Endothelial cell of umbilical vein (primary cell): Measurements from ENCODE around the gene PIANP. TPM values are rescaled to one million over a fixed set of nuclear protein-coding genes. Genes with fewer than 3 reads are reported as not detected.

Source experiments
- BruUV-seq: library from RNA; stranded (reverse); fragments of 400-500 nt; replicated peaks from 2 replicates; lab custom pipeline; 2021; lab: Mats Ljungman, UMichigan
- CTCF ChIA-PET: fragments of 300-600, 350-600 bp; sonication (Branson Sonifier 250); formaldehyde crosslinking; loops from one replicate; lab custom pipeline; 2021; ENCODE audit warnings: antibody characterized with exemption, inconsistent platforms; lab: Charles Lee
- POLR2A ChIA-PET: fragments of 300-600, 350-600 bp; sonication (Branson Sonifier 250); formaldehyde crosslinking; loops from one replicate; lab custom pipeline; 2021; ENCODE audit warnings: antibody characterized with exemption, inconsistent platforms; lab: Charles Lee
- DNase-seq: peaks from one replicate; pipeline ENCODE4 v3.0.0-alpha.2; 2011; ENCODE audit warnings: low read depth, low spot score
- FAIRE-seq: peaks from 2 replicates; lab custom pipeline; 2011; peaks lifted over from hg19 to GRCh38; lab: Jason Lieb, UNC
- H2AFZ ChIP-seq: 2 replicates; pipeline ENCODE4 v1.6.0; 2012; ENCODE audit warnings: low read depth, low read length, control low read depth, inconsistent platforms
- H3K27ac ChIP-seq: 2 replicates; pipeline ENCODE4 v1.5.1; 2011; ENCODE audit warnings: low read depth, mild to moderate bottlenecking, control low read depth, low read length, moderate library complexity; ENCODE audit not compliant: insufficient read depth
- H3K27me3 ChIP-seq, 2 experiments: 2 replicates each; pipeline versions ENCODE4 v1.6.0 to v1.6.1; 2011; ENCODE audit warnings: low read length in 2 of 2, mixed read lengths in 1 of 2; ENCODE audit not compliant: control insufficient read depth in 2 of 2, insufficient read depth in 2 of 2
- H3K36me3 ChIP-seq, 2 experiments: 2 replicates in 1 of 2; 3 replicates in 1 of 2; pipeline ENCODE4 v1.5.1; 2011; ENCODE audit warnings: low read length in 2 of 2, mild to moderate bottlenecking in 1 of 2, moderate library complexity in 1 of 2; ENCODE audit not compliant: control insufficient read depth in 2 of 2, insufficient read depth in 2 of 2; ENCODE audit errors: extremely low read depth in 1 of 2
- H3K4me1 ChIP-seq: 3 replicates; pipeline ENCODE4 v1.5.1; 2011; ENCODE audit warnings: mild to moderate bottlenecking, low read length; ENCODE audit not compliant: control insufficient read depth, insufficient read depth; ENCODE audit errors: extremely low read depth
- H3K4me2 ChIP-seq: 2 replicates; pipeline ENCODE4 v1.6.1; 2011; ENCODE audit warnings: low read length, control low read depth, mixed read lengths; ENCODE audit not compliant: insufficient read depth
- H3K4me3 ChIP-seq, 3 experiments: fragments of 200-600 bp in 1 of 3; sonication (generic), shearing (Covaris generic) in 1 of 3; replicated peaks in 1 of 3; 2 replicates each; pipeline ENCODE4 v1.5.1; 2011 to 2016; ENCODE audit warnings: control low read depth in 3 of 3, low read length in 3 of 3, mild to moderate bottlenecking in 2 of 3, inconsistent platforms in 1 of 3, low read depth in 1 of 3, moderate library complexity in 1 of 3; ENCODE audit not compliant: insufficient read depth in 1 of 3
- H3K79me2 ChIP-seq: 2 replicates; pipeline ENCODE4 v1.6.0; 2012; ENCODE audit warnings: low read length, inconsistent platforms; ENCODE audit not compliant: control insufficient read depth, insufficient read depth
- H3K9ac ChIP-seq: replicated peaks from 2 replicates; pipeline ENCODE3; 2011; ENCODE audit warnings: low read length, control low read depth; ENCODE audit not compliant: insufficient read depth; ENCODE audit errors: extremely low read depth
- H3K9me1 ChIP-seq: replicated peaks from 3 replicates; pipeline ENCODE4 v1.6.0; 2011; ENCODE audit warnings: mild to moderate bottlenecking, low read length; ENCODE audit not compliant: control insufficient read depth, insufficient read depth; ENCODE audit errors: extremely low read depth
- H3K9me3 ChIP-seq: replicated peaks from 2 replicates; pipeline ENCODE4 v1.5.1; 2012; ENCODE audit warnings: low read length, inconsistent platforms; ENCODE audit not compliant: control insufficient read depth, insufficient read depth
- H4K20me1 ChIP-seq: replicated peaks from 2 replicates; pipeline ENCODE3; 2011; ENCODE audit warnings: mild to moderate bottlenecking, low read length; ENCODE audit not compliant: control insufficient read depth, insufficient read depth; ENCODE audit errors: extremely low read depth
- EZH2 ChIP-seq: IDR thresholded peaks from 2 replicates; pipeline ENCODE4 v1.6.1; 2012; ENCODE audit warnings: borderline replicate concordance, low read depth, mild to moderate bottlenecking, moderate library complexity, low read length, inconsistent platforms; ENCODE audit not compliant: severe bottlenecking
- FOS ChIP-seq: IDR thresholded peaks from 2 replicates; pipeline ENCODE4 v1.6.1; 2011; ENCODE audit warnings: mild to moderate bottlenecking, low read length, moderate library complexity, borderline replicate concordance; ENCODE audit not compliant: insufficient read depth
- GATA2 ChIP-seq: IDR thresholded peaks from 2 replicates; pipeline ENCODE4 v1.7.0; 2011; ENCODE audit warnings: low read depth, mild to moderate bottlenecking, moderate library complexity, mixed read lengths, low read length; ENCODE audit not compliant: insufficient read length, insufficient read depth
- JUN ChIP-seq: IDR thresholded peaks from 2 replicates; pipeline ENCODE4 v1.6.1; 2011; ENCODE audit warnings: borderline replicate concordance, low read depth; ENCODE audit not compliant: insufficient read length, insufficient read depth
- MYC ChIP-seq: IDR thresholded peaks from one replicate; pipeline ENCODE4 v1.6.1; 2011; ENCODE audit warnings: mild to moderate bottlenecking, low read depth, low read length
- POLR2A ChIP-seq: IDR thresholded peaks from 2 replicates; pipeline ENCODE4 v1.6.1; 2012; ENCODE audit warnings: low read depth, mild to moderate bottlenecking, control low read depth, low read length
- POLR2AphosphoS5 ChIP-seq: IDR thresholded peaks from 2 replicates; pipeline ENCODE4 v1.6.1; 2012; ENCODE audit warnings: low read depth, mild to moderate bottlenecking, control low read depth, low read length, moderate library complexity; ENCODE audit not compliant: insufficient read depth
- dilution Hi-C: fragments of 300-500 bp; cut with MboI; formaldehyde crosslinking; loops from one replicate; pipeline ENCODE4 v1.15.0; 2019; ENCODE audit warnings: low sequenced_read_pairs; ENCODE audit not compliant: extremely low pct_ligation_motif_present
- intact Hi-C: fragments of 100-400 bp; cut with micrococcal nuclease; formaldehyde crosslinking; loops from one replicate; pipeline ENCODE4 v1.10.0; 2022
- polyA plus RNA-seq, 4 experiments: library from polyadenylated mRNA; depleted of rRNA in 3 of 4; stranded (reverse) in 3 of 4; unstranded in 1 of 4; fragments of >200 nt; gene quantifications; 2 replicates each; pipeline versions ENCODE4 v1.2.1 to v1.2.3, GENCODE V29; 2011 to 2012; ENCODE audit warnings: missing spikeins in 1 of 4
- total RNA-seq: library from RNA; stranded (reverse); gene quantifications from 2 replicates; pipeline ENCODE4 v1.2.3, GENCODE V29; 2021
- TF ChIP-seq, protein P1 (sequence below), 2 donors: IDR thresholded peaks; 1 replicate in 1 of 2; 2 replicates in 1 of 2; pipeline ENCODE4 v1.5.1; 2011; ENCODE audit warnings: low read length in 2 of 2, mild to moderate bottlenecking in 2 of 2, moderate library complexity in 2 of 2, control low read depth in 1 of 2, inconsistent platforms in 1 of 2, low read depth in 1 of 2; ENCODE audit not compliant: insufficient read depth in 1 of 2; ENCODE audit errors: extremely low read depth in 1 of 2

Gene PIANP
- total and polyA plus RNA-seq, 2 donors (not counting 3 experiments of a cell fraction or from before 2014, with no cell fraction given), result 0.10 to 0.55 TPM

DNA sequence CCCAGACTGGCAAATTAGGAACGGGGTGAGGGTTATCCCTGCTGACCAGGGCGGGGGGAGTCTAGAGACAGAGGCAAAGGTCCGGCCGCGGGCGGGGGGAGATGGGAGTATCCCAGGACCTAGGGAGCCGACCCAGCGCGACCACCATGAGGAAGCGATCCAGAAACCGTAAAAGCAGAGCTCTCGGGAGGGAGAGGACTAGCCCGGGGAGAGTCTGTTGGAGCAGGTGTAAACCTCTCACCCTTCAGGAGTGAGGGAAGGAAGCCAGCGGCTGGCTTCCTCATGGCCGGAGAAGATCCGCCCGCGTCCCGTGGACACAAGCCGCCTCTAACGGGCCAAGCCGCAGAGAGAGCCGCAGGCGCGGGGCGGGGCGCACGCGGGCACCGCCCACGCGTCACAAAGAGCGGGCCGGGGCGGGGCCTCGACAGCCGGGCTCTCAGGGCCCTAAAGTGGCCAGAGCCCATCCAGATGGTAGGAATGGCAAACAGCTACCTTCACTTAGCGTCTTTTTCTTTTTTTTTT lies 53.5 kb downstream of the PIANP start, which contains the start of gene ACRBP:
Gene ACRBP, minus strand, starts transcription at position 350 of the 522 bp plus-strand sequence. Its CDS starts 66 bp downstream, at position 284.
- no peaks in the 10 kb centered on the region for H3K27me3 ChIP-seq
- peak; percentile 73 for DNase-seq
- no peaks in the 10 kb centered on the region for H3K9me3 ChIP-seq
- ChIA-PET POLR2A (interaction anchor here (0.5 to 0.7 kb wide), 2 partner anchors 41 to 100 kb away, joined by 3 read pairs; no protein-coding TSS in a partner anchor), CTCF (interaction anchor here (0.7 kb wide), 1 partner anchor 27 kb away, joined by 3 read pairs; no protein-coding TSS in a partner anchor)
- no peaks in the 10 kb centered on the region for H3K79me2 ChIP-seq
- dilution Hi-C loops, result no loop called here
- H3K4me3 ChIP-seq, result peak within 1 kb of the TSS; percentile 31 to 56 (median 48)
- H3K4me2 ChIP-seq, result peak within 1 kb of the TSS; percentile 56
- no peak within 1 kb of the TSS for H3K27ac ChIP-seq
- no peaks in the 10 kb centered on the region for H3K9me1 ChIP-seq
- peak within 1 kb of the TSS; percentile 25 for H3K9ac ChIP-seq
- H3K36me3 ChIP-seq, result peaks cover 2 to 12% of the 10 kb centered on the region in 2 experiments
- H3K4me1 ChIP-seq, result peaks cover 3% of the 10 kb centered on the region
- peak within 1 kb of the TSS; percentile 77 for H2AFZ ChIP-seq
- no peaks in the 10 kb centered on the region for H4K20me1 ChIP-seq
- FAIRE-seq, result peak; percentile 87
- intact Hi-C loops, result loop anchor here (1.0 to 2.0 kb wide), 2 partner anchors 16 to 29 kb away; partner anchors contain the start of gene ING4
- BruUV-seq, result TSS peak; percentile 40
- TF ChIP-seq POLR2A (peak; percentile 88), JUN (no peak), MYC (no peak), POLR2AphosphoS5 (peak; percentile 64), FOS (no peak)

- H3K9ac ChIP-seq, result no peak overlapping the region
- no peaks in the 10 kb centered on the region for H3K79me2 ChIP-seq
- H3K9me3 ChIP-seq, result no peaks in the 10 kb centered on the region
- peaks cover 2 to 12% of the 10 kb centered on the region in 2 experiments for H3K36me3 ChIP-seq
- peak overlapping the region; percentile 77 for H2AFZ ChIP-seq
- no peaks in the 10 kb centered on the region for H3K27me3 ChIP-seq
- no peak for DNase-seq
- peaks cover 3% of the 10 kb centered on the region for H3K4me1 ChIP-seq
- peak overlapping the region; percentile 56 for H3K4me2 ChIP-seq
- peak; percentile 12 for FAIRE-seq
- H3K9me1 ChIP-seq, result no peaks in the 10 kb centered on the region
- dilution Hi-C loops, result no loop called here
- ChIA-PET CTCF (interaction anchor here (0.7 kb wide), 2 partner anchors 26 kb away, joined by 3 read pairs; no protein-coding TSS in a partner anchor), POLR2A (no interaction called here)
- no peaks in the 10 kb centered on the region for H4K20me1 ChIP-seq
- BruUV-seq, result no TSS peak
- H3K27ac ChIP-seq, result no peak overlapping the region
- peak overlapping the region; percentile 31 to 56 (median 48) for H3K4me3 ChIP-seq
- TF ChIP-seq FOS (no peak), GATA2 (no peak), EZH2 (no peak)
- TF ChIP-seq, protein P1, sequence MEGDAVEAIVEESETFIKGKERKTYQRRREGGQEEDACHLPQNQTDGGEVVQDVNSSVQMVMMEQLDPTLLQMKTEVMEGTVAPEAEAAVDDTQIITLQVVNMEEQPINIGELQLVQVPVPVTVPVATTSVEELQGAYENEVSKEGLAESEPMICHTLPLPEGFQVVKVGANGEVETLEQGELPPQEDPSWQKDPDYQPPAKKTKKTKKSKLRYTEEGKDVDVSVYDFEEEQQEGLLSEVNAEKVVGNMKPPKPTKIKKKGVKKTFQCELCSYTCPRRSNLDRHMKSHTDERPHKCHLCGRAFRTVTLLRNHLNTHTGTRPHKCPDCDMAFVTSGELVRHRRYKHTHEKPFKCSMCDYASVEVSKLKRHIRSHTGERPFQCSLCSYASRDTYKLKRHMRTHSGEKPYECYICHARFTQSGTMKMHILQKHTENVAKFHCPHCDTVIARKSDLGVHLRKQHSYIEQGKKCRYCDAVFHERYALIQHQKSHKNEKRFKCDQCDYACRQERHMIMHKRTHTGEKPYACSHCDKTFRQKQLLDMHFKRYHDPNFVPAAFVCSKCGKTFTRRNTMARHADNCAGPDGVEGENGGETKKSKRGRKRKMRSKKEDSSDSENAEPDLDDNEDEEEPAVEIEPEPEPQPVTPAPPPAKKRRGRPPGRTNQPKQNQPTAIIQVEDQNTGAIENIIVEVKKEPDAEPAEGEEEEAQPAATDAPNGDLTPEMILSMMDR (IDR thresholded peaks at IDR 0.05; ENCODE audit: extremely low read depth in 1 of 2, insufficient read depth in 1 of 2, low read depth in 1 of 2, low read length in 2 of 2), result no peak
- intact Hi-C loops, result loop anchor here (1.0 to 2.0 kb wide), 2 partner anchors 16 to 28 kb away; partner anchors contain the start of gene ING4
These were observed 54.1 kb downstream of the PIANP start for GRCh38 chr12:6646276-6647082.
